Parathyroid adenoma (tissue), 2 donors: Measurements from ENCODE around the gene NAP1L5.

Experiments
- H2AFZ ChIP-seq: fragments of 300-600 bp; sonication (generic); one replicate; pipeline ENCODE4 v1.7.0; 2017; ENCODE audit warnings: antibody characterized with exemption, mild to moderate bottlenecking
- H3K27ac ChIP-seq: fragments of 300-600 bp; sonication (generic); one replicate; pipeline ENCODE4 v1.7.0; 2017
- H3K27me3 ChIP-seq: fragments of 300-600 bp; sonication (generic); one replicate; pipeline ENCODE4 v1.7.0; 2017; ENCODE audit warnings: low read length; ENCODE audit not compliant: control insufficient read depth, insufficient read depth
- H3K36me3 ChIP-seq: fragments of 300-600 bp; sonication (generic); one replicate; pipeline ENCODE4 v1.7.0; 2017; ENCODE audit warnings: low read length; ENCODE audit not compliant: control insufficient read depth, insufficient read depth
- H3K4me1 ChIP-seq: fragments of 300-600 bp; sonication (generic); one replicate; pipeline ENCODE4 v1.7.0; 2017; ENCODE audit warnings: control low read depth
- H3K4me2 ChIP-seq: fragments of 300-600 bp; sonication (generic); one replicate; pipeline ENCODE4 v1.7.0; 2017; ENCODE audit warnings: low read length
- H3K4me3 ChIP-seq: fragments of 300-600 bp; sonication (generic); one replicate; pipeline ENCODE4 v1.7.0; 2017; ENCODE audit warnings: low read depth, low read length
- H3K79me2 ChIP-seq: fragments of 300-600 bp; sonication (generic); one replicate; pipeline ENCODE4 v1.7.0; 2017; ENCODE audit warnings: control low read depth
- H3K9ac ChIP-seq: fragments of 300-600 bp; sonication (generic); one replicate; pipeline ENCODE4 v1.7.0; 2017; ENCODE audit warnings: mild to moderate bottlenecking
- H3K9me3 ChIP-seq: fragments of 300-600 bp; sonication (generic); one replicate; pipeline ENCODE4 v1.7.0; 2017; ENCODE audit warnings: low read length; ENCODE audit not compliant: control insufficient read depth
- TF ChIP-seq, protein P1 (sequence below): fragments of 300-600 bp; sonication (generic); IDR thresholded peaks from one replicate; pipeline ENCODE4 v1.7.0; 2017; ENCODE audit warnings: antibody characterized with exemption, mild to moderate bottlenecking
- donor health status: primary hyperparathyroidism.

NAP1L5 gene

DNA sequence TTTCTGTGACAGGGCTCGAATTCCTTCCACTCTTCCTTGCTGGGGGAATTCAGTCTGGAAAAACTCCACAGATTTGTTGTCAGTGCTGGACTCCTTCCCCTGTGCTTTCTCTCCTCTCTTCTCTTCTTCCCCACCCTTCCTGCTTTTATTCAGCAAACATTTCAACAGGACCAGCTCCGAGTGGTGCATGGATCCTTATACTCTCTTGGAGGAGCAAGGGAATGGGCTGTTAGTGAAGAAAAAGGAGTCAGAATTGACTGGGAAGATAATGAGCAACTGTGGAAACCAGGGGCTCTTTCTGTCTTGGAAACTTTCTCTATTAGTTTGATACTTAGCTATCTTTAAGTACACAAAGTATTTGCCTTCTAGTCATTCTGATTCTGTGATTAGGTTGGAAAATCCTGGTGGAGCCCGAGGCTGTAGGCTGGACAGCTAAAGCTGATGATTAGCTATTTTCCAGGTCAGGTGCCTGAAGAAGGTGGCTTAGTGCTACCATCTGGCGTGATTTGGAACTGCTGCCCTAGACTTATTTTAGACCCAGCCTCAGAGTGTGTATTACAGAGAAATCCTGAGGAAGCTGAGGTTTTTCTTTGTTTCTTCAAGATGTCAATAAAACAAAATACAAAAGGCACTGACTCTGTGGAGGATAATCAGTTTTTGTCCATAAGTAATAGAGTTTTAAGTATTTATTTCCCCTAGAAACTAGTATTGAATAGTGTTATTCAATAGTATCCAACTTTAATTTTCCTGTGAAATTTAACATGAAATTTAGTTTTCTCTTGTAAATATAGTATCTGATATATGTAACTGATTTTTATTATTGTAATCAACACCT, 38.4 kb downstream of the NAP1L5 start:
- Histone ChIP-seq H3K4me2 (no peak overlapping the region), H3K79me2 (no peaks in the 10 kb centered on the region), H3K27ac (no peak overlapping the region), H3K4me3 (no peak overlapping the region), H3K4me1 (peaks cover 2% of the 10 kb centered on the region), H3K36me3 (no peaks in the 10 kb centered on the region), H3K9ac (no peak overlapping the region), H3K27me3 (no peaks in the 10 kb centered on the region), H3K9me3 (no peaks in the 10 kb centered on the region), H2AFZ (peak overlapping the region; percentile 38)
- TF ChIP-seq, protein P1, sequence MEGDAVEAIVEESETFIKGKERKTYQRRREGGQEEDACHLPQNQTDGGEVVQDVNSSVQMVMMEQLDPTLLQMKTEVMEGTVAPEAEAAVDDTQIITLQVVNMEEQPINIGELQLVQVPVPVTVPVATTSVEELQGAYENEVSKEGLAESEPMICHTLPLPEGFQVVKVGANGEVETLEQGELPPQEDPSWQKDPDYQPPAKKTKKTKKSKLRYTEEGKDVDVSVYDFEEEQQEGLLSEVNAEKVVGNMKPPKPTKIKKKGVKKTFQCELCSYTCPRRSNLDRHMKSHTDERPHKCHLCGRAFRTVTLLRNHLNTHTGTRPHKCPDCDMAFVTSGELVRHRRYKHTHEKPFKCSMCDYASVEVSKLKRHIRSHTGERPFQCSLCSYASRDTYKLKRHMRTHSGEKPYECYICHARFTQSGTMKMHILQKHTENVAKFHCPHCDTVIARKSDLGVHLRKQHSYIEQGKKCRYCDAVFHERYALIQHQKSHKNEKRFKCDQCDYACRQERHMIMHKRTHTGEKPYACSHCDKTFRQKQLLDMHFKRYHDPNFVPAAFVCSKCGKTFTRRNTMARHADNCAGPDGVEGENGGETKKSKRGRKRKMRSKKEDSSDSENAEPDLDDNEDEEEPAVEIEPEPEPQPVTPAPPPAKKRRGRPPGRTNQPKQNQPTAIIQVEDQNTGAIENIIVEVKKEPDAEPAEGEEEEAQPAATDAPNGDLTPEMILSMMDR = peak; percentile 75

DNA sequence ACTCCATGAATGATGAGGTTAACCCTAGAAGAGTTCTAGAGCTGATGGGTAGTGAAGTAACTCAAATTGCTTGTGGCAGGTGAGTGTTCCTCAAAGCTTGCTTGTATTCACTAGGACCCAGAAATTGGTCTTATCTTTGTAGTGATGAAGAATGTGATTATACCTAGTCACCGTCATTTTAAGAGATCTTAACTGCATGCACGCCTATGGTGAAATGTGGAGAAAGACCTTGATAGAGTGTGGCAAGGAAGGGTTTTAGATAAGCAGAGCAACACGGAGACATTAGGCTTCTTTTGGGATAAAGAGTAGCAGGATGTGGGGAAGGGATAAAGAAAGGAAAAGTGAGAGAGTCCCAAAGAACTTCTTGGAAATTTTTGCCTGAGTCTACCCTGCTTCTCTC, 42.4 kb downstream of the NAP1L5 start:
- H3K36me3 ChIP-seq = no peaks in the 10 kb centered on the region
- H3K9me3 ChIP-seq = no peaks in the 10 kb centered on the region
- TF ChIP-seq, protein P1 = no peak

DNA sequence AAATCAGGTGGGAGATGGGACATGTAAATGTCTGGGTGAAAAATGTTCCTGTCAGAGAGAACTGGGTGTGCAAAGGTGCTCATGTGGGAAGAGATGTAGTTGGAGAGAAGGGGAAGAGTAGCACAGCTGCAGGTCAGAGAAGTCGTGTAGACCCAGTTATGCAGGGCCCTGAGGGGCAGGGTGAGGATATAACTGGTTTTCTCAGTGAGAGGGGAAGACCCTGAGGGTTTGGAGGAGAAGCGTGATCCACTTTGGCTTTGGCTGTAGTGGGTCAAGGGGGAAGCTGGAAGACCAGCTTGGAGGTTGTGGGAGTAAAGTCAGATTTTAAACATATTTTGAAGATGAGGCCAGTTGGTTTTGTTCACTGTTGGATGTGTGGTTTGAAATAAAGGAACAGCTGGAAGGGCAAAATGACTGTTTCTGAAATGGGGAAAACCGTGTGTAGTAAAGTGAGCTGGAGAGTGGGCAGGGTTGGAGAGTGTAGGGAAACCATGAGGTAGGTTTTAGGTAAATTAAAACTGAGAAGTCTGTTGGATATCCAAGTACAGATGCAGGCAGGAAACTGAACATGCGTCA, 44.2 kb downstream of the NAP1L5 start:
- Histone ChIP-seq H3K36me3 (no peaks in the 10 kb centered on the region), H3K4me2 (no peak overlapping the region), H3K9ac (no peak overlapping the region), H2AFZ (no peak overlapping the region), H3K9me3 (no peaks in the 10 kb centered on the region), H3K27me3 (no peaks in the 10 kb centered on the region), H3K79me2 (no peaks in the 10 kb centered on the region), H3K27ac (no peak overlapping the region), H3K4me3 (no peak overlapping the region), H3K4me1 (no peaks in the 10 kb centered on the region)
- TF ChIP-seq, protein P1 = no peak

More for the DNA sequence above, 42.4 kb downstream of the NAP1L5 start:
- H3K4me1 ChIP-seq = peaks cover 2% of the 10 kb centered on the region
- H3K4me2 ChIP-seq = no peak overlapping the region
- H3K4me3 ChIP-seq = no peak overlapping the region
- no peak overlapping the region for H2AFZ ChIP-seq
- no peaks in the 10 kb centered on the region for H3K79me2 ChIP-seq
- H3K27ac ChIP-seq = no peak overlapping the region
- no peak overlapping the region for H3K9ac ChIP-seq
- H3K27me3 ChIP-seq = no peaks in the 10 kb centered on the region

DNA sequence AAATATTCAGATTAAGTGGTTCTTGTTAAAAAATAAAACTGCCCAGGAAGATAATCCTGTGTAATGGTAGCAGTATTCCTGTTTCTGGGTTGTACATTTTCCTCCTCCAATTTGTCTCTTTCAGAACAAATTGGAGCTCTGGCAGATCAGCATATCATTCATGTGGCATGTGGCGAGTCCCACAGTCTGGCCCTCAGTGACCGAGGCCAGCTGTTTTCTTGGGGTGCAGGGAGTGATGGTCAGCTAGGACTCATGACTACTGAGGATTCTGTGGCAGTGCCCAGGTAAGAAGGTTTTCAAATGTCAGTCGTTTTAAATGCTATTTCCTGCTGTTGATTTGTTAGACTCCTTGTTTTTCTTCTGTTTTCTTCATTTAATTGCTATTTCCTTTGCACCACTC, 47.9 kb downstream of the NAP1L5 start:
- Histone ChIP-seq H3K79me2 (no peaks in the 10 kb centered on the region), H3K27me3 (no peaks in the 10 kb centered on the region), H3K9me3 (no peaks in the 10 kb centered on the region), H3K4me2 (no peak overlapping the region), H3K4me1 (no peaks in the 10 kb centered on the region), H3K9ac (no peak overlapping the region), H3K4me3 (no peak overlapping the region), H2AFZ (no peak overlapping the region), H3K27ac (no peak overlapping the region), H3K36me3 (no peaks in the 10 kb centered on the region)
- TF ChIP-seq, protein P1 = no peak
